Endothelial cell of umbilical vein (primary cell): Measurements from ENCODE around the gene ZDHHC9.

Source experiments
- POLR2A ChIP-seq: IDR thresholded peaks from 2 replicates; pipeline ENCODE4 v1.6.1; 2012; ENCODE audit warnings: low read depth, mild to moderate bottlenecking, control low read depth, low read length
- POLR2AphosphoS5 ChIP-seq: IDR thresholded peaks from 2 replicates; pipeline ENCODE4 v1.6.1; 2012; ENCODE audit warnings: low read depth, mild to moderate bottlenecking, control low read depth, low read length, moderate library complexity; ENCODE audit not compliant: insufficient read depth
- TF ChIP-seq, protein P1 (sequence below), 2 donors: IDR thresholded peaks; 1 replicate in 1 of 2; 2 replicates in 1 of 2; pipeline ENCODE4 v1.5.1; 2011; ENCODE audit warnings: low read length in 2 of 2, mild to moderate bottlenecking in 2 of 2, moderate library complexity in 2 of 2, control low read depth in 1 of 2, inconsistent platforms in 1 of 2, low read depth in 1 of 2; ENCODE audit not compliant: insufficient read depth in 1 of 2; ENCODE audit errors: extremely low read depth in 1 of 2

DNA sequence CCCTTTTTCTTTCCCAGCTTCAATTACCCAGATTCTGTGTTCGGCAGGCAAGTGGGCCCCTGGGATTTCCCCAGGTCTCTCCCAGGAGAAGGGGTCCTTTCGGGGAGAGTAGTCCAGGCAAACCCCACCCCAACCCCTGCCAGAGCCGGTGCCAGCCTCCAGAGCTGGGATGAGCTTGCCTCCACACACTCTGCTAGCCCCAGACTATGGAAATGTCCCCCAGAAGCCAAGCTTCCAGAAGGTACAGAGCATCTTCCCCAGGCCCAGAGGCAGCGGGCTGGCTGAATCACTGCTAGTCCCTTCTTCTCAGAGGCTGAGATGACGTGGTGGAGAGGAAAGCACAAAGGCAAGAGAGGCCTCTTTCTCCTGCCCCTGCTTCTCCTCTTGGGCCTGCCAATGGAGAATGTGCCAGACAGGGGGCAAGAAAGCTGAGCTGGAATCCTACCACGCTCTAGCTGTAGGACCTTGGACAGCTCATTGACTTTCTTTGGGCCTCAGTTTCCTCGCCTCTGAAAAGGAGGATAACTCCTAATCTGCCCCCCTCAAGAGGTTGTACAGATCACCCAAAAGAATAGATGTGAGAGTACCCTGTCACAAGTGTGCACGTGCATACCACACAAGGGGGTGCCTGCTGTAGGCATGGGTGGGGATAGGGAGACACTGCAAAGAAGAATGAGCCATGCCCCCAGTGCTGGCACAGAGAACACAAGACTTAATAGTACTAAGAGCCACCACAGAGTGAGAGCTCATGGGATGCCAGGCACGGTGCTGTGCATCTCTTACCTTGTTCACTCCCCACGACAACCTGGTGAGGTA is 61.8 kb downstream of the ZDHHC9 start:
- TF ChIP-seq POLR2A (no peak), POLR2AphosphoS5 (no peak)
- TF ChIP-seq, protein P1, sequence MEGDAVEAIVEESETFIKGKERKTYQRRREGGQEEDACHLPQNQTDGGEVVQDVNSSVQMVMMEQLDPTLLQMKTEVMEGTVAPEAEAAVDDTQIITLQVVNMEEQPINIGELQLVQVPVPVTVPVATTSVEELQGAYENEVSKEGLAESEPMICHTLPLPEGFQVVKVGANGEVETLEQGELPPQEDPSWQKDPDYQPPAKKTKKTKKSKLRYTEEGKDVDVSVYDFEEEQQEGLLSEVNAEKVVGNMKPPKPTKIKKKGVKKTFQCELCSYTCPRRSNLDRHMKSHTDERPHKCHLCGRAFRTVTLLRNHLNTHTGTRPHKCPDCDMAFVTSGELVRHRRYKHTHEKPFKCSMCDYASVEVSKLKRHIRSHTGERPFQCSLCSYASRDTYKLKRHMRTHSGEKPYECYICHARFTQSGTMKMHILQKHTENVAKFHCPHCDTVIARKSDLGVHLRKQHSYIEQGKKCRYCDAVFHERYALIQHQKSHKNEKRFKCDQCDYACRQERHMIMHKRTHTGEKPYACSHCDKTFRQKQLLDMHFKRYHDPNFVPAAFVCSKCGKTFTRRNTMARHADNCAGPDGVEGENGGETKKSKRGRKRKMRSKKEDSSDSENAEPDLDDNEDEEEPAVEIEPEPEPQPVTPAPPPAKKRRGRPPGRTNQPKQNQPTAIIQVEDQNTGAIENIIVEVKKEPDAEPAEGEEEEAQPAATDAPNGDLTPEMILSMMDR (IDR thresholded peaks at IDR 0.05; ENCODE audit: extremely low read depth in 1 of 2, insufficient read depth in 1 of 2, low read depth in 1 of 2, low read length in 2 of 2) = no peak
